ENCODE data around the gene NOP14. TPM values are rescaled to one million over a fixed set of nuclear protein-coding genes. Genes with fewer than 3 reads are reported as not detected.

NOP14 gene
- polyA plus RNA-seq, 4 donors, result 18.0 to 33.7 (median 30.8) TPM

Other genes with a start within 250 kb of the NOP14 start
- 10 to 100 TPM; 14.7 to 24.5 (median 18.3) TPM for gene TNIP2, start 207.1 kb downstream of the NOP14 start, polyA plus RNA-seq (ENCODE audit: insufficient read length in 4 of 4)
- gene SH3BP2, start 170.3 kb downstream of the NOP14 start, polyA plus RNA-seq (ENCODE audit: insufficient read length in 4 of 4), result 10 to 100 TPM; 27.5 to 52.0 (median 30.7) TPM
- gene ADD1, start 119.6 kb downstream of the NOP14 start, polyA plus RNA-seq (ENCODE audit: insufficient read length in 4 of 4), result 100 to 1,000 TPM; 246 to 304 (median 267) TPM
- gene GRK4, start 165 bp upstream of the NOP14 start, polyA plus RNA-seq (ENCODE audit: insufficient read length in 4 of 4), result 10 to 100 TPM in 1 of 4 donors, 1 to 10 TPM in 3; 6.6 to 11.5 (median 9.1) TPM
- gene HTT-AS, start 111.1 kb upstream of the NOP14 start, polyA plus RNA-seq (ENCODE audit: insufficient read length in 4 of 4), result not detected
- gene HTT, start 111.3 kb upstream of the NOP14 start, polyA plus RNA-seq (ENCODE audit: insufficient read length in 4 of 4), result 10 to 100 TPM; 20.7 to 41.5 (median 33.9) TPM

Data from left renal pelvis (tissue), 4 donors.